ENCODE measurements around the gene ENTPD8.

DNA sequence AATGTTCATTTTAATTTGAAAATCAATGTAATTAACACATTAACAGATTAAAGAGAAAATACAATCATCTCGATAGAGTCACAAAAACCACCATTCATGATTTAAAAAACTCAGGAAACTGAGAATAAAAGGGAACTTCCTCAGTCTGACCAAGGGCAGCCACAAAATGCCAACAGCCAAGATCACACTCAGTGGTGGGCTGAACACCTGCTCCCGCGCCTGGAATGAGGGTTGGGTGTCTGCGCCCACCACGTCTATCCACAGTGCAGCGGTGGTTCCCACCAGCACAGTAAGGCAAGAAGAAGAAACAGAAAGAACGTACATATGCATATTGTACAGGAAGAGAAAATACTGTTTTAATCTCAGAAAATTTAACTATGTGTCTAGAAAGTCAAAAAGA is 29.6 kb upstream of the ENTPD8 start:
- TF ChIP-seq EZH2 (IDR thresholded peaks at IDR 0.05; ENCODE audit: low read length, missing control alignments), result no peak
- TF ChIP-seq, protein P1, sequence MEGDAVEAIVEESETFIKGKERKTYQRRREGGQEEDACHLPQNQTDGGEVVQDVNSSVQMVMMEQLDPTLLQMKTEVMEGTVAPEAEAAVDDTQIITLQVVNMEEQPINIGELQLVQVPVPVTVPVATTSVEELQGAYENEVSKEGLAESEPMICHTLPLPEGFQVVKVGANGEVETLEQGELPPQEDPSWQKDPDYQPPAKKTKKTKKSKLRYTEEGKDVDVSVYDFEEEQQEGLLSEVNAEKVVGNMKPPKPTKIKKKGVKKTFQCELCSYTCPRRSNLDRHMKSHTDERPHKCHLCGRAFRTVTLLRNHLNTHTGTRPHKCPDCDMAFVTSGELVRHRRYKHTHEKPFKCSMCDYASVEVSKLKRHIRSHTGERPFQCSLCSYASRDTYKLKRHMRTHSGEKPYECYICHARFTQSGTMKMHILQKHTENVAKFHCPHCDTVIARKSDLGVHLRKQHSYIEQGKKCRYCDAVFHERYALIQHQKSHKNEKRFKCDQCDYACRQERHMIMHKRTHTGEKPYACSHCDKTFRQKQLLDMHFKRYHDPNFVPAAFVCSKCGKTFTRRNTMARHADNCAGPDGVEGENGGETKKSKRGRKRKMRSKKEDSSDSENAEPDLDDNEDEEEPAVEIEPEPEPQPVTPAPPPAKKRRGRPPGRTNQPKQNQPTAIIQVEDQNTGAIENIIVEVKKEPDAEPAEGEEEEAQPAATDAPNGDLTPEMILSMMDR (conservative IDR thresholded peaks at IDR 0.05 in 1 of 2, IDR thresholded peaks at IDR 0.05 in 1 of 2; ENCODE audit: low read depth in 1 of 2, low read length in 2 of 2), result no peak

Data from fibroblast of lung (primary cell).